Activated CD4-positive, alpha-beta memory T cell treated with anti-CD3 and anti-CD28 coated beads for 36 hours (primary cell): ENCODE measurements around the gene BRD3. TPM values are rescaled to one million over a fixed set of nuclear protein-coding genes. Genes with fewer than 3 reads are reported as not detected.

Experiments used
- CTCF ChIA-PET: fragments of 350-600 bp; sonication (Branson Sonifier 250); formaldehyde crosslinking; loops from one replicate; lab custom pipeline; 2021; ENCODE audit warnings: antibody characterized with exemption, inconsistent platforms; lab: Charles Lee
- POLR2A ChIA-PET: fragments of 350-600 bp; sonication (Branson Sonifier 250); formaldehyde crosslinking; loops from one replicate; lab custom pipeline; 2021; ENCODE audit warnings: antibody characterized with exemption; lab: Charles Lee
- DNase-seq: peaks from one replicate; pipeline ENCODE4 v3.0.0-alpha.2; 2020
- H3K27ac Mint-ChIP-seq: one replicate; pipeline ENCODE4 v1.8.0; 2021; ENCODE audit warnings: mixed read lengths
- H3K27me3 Mint-ChIP-seq: one replicate; pipeline ENCODE4 v1.8.0; 2021; ENCODE audit warnings: mixed read lengths
- H3K36me3 Mint-ChIP-seq: one replicate; pipeline ENCODE4 v1.8.0; 2021; ENCODE audit warnings: mixed read lengths
- H3K4me1 Mint-ChIP-seq: one replicate; pipeline ENCODE4 v1.8.0; 2021; ENCODE audit warnings: low read depth, mixed read lengths
- H3K4me3 Mint-ChIP-seq: one replicate; pipeline ENCODE4 v1.8.0; 2021; ENCODE audit warnings: mild to moderate bottlenecking, mixed read lengths
- H3K9me3 Mint-ChIP-seq: one replicate; pipeline ENCODE4 v1.8.0; 2021; ENCODE audit warnings: mixed read lengths
- intact Hi-C: fragments of 100-400 bp; cut with micrococcal nuclease; formaldehyde crosslinking; loops from one replicate; pipeline ENCODE4 v1.15.1; 2023
- total RNA-seq, 2 experiments: library from RNA; stranded (reverse); gene quantifications; one replicate each; pipeline ENCODE4 v1.2.3, GENCODE V29; 2021

The BRD3 gene
- total RNA-seq, 2 experiments from 2014 or later, result 29.2 to 30.0 TPM

DNA sequence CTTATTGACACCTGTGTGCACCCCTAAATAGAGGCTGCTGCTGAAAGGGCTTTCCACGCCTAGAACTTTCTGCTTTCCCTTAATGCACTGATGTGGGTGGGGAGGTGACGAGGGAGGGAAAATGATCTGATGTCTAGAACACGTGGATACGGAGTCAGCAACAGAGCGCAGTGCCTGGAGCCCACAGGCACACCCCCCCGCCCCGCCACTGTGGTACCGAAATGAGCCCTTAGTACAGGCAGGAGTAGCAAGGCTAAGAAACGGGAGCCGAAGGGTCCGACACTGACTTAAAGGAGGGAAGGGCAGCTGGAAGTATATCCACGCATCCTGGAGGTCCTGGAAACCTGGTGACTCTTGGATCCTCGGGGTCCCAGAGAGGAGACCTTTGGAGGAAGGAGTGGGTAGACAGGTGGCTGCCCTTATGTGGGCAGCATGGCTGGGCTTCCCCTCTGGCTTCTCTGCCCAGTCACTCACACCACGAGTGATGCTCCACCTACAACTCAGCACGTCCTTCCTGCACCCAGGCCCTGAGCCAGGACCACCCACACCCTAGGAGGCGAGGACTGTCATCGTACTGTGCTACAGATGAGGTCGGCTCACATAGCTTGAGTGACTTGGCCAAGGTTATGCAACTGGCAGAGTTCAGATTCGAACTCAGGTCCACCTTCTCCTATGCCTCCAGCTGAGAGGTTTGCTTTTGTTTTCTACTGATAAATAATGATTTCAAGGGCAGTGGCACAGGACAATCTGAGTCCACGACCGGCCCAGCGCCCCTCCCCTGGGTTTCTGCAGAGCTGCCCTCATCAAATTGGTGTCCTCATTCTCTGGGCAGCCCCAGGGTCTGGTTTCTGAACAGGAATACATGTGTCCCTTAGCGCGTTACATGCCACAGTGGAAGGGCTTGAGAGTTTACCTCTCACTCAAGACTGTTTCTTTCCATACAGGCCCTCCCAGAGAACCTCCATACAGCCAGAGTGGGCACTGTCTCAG lies 71.0 kb downstream of the BRD3 start:
- DNase-seq, result no peak
- H3K36me3 Mint-ChIP-seq, result no peaks in the 10 kb centered on the region
- CTCF ChIA-PET, result interaction anchor here (3.1 to 5.0 kb wide), 3 partner anchors 25 to 215 kb away, joined by 17 to 118 read pairs (median 107); no protein-coding TSS in a partner anchor
- POLR2A ChIA-PET, result no interaction called here
- intact Hi-C loops, result no loop called here
- H3K27ac Mint-ChIP-seq, result no peak overlapping the region
- peaks cover 3% of the 10 kb centered on the region for H3K27me3 Mint-ChIP-seq
- no peak overlapping the region for H3K4me3 Mint-ChIP-seq
- no peaks in the 10 kb centered on the region for H3K9me3 Mint-ChIP-seq
- peaks cover 1% of the 10 kb centered on the region for H3K4me1 Mint-ChIP-seq

DNA sequence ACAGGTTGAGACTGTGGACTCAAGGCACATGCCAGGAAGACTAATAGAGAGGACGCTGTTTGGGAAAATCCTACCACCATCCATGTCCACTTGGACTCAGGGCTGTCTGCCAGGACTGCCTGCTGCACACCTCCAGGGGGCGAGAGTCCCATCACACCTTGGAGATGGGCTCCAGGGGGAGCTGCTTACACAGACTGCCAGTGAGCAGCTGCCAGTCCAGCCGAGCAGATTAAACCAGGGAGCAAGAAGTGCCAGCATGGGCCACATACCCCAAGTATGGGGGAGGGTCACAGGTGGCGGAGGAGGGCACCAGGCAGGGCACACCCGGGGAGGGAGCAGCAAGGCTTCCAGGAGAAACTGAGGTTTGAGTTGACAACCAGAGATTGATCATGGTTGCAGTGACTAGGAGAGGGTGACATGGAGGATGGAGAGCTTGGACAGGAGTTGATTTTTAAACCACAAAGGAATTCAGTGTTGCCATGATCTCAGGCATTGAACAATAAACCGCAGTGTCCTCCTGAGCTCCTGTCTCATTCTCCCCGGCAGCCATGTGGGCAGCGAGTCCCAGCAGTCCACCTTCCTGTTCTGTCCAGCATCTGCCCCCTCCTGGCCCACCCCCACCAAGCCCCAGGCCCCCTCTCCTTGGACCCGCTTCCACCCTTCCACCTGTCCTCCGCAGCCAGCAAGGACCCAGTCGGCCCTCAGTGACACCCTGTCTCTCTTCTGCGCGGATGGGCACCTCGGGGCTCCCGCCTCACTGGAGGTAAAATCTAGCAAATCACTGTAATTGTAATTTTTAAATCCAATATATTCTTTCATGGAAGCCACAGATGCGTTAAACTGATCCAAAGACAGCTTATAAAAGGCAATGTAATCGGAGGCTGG lies 72.6 kb downstream of the BRD3 start:
- Mint-ChIP-seq H3K9me3 (no peaks in the 10 kb centered on the region), H3K27ac (no peak overlapping the region), H3K27me3 (peaks cover 10% of the 10 kb centered on the region), H3K36me3 (no peaks in the 10 kb centered on the region), H3K4me1 (peaks cover 1% of the 10 kb centered on the region), H3K4me3 (no peak overlapping the region)
- DNase-seq, result peak; percentile 31
- CTCF ChIA-PET, result interaction anchor here (0.9 to 5.0 kb wide), 16 partner anchors 10 to 464 kb away, joined by 3 to 118 read pairs (median 6); partner anchors contain the start of gene BRD3OS
- intact Hi-C loops, result no loop called here
- POLR2A ChIA-PET, result no interaction called here

DNA sequence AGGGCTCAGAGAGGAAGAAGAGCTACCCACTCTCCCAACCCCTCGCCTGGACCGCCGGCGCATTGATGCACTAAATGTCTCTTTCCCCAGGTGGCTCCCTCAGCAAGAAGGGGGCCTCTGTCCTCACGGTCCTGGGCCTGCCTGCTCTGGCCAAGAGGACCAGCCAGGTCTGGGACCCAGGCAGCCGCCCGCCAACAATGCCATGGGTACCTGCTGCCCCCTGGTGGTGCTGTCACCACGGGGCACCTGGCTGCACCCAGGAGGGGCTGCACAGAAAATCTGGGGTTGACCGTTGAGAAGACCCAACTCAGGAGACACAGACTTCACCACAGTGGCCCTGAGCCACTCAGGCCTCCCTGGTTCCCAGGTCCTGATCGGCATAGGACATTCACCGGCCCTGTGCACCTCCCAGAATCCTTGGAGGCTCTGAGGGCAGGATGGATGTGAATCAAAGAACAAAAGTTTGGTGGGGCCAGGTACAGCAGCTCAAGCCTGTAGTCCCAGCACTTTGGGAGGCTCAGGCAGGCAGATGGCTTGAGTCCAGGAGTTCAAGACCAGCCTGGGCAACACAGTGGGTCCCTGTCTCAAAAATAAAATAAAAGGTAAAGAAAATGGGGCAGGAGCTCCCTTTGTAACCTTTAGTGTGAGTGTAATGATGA lies 73.3 kb downstream of the BRD3 start:
- no peaks in the 10 kb centered on the region for H3K9me3 Mint-ChIP-seq
- intact Hi-C loops, result loop anchor here (1.0 to 5.0 kb wide), 3 partner anchors 73 to 212 kb away; partner anchors contain the start of gene BRD3
- H3K27me3 Mint-ChIP-seq, result peaks cover 12% of the 10 kb centered on the region
- peak; percentile 83 for DNase-seq
- H3K4me1 Mint-ChIP-seq, result peaks cover 1% of the 10 kb centered on the region
- ChIA-PET POLR2A (interaction anchor here (1.3 kb wide), 1 partner anchor 212 kb away, joined by 6 read pairs; no protein-coding TSS in a partner anchor), CTCF (interaction anchor here (0.9 to 5.0 kb wide), 24 partner anchors 10 to 464 kb away, joined by 3 to 118 read pairs (median 4); partner anchors contain the start of gene BRD3OS)
- peak overlapping the region; percentile 43 for H3K4me3 Mint-ChIP-seq
- no peaks in the 10 kb centered on the region for H3K36me3 Mint-ChIP-seq
- no peak overlapping the region for H3K27ac Mint-ChIP-seq

DNA sequence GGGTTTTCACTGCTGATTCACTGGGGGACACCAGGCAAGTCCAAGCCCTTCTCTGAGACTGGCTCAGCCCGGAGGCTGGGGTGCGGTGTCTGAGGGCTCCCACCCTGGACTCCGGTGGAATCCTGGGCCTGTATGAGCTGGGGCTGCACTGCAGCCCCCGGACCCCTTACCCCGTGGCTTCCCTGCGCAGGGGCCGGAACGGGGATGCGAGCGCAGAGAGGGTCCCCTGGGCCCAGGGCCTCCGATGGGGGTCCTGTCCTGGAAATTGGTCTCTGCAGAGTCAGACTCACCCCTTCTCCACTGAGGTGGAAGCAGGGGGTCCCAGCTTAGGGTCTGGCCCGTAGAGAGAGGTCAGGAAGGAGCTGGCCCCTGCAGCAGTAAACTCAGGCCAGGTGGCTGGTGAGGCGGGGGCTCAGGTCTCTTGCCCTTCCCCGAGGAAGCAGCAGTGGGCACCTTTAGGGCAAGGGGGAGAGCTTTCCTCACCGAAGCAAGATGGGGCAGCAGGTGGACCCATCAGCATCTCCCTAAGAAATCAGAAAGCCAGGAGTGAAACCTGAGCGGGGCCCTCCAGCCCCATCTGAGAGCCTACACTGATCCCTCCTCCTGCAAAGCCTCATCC lies 74.1 kb downstream of the BRD3 start:
- peak overlapping the region; percentile 69 for H3K4me3 Mint-ChIP-seq
- no peaks in the 10 kb centered on the region for H3K36me3 Mint-ChIP-seq
- intact Hi-C loops, result loop anchor here (1.0 to 5.0 kb wide), 3 partner anchors 74 to 211 kb away; partner anchors contain the start of gene BRD3
- DNase-seq, result no peak
- H3K27ac Mint-ChIP-seq, result no peak overlapping the region
- no peaks in the 10 kb centered on the region for H3K9me3 Mint-ChIP-seq
- ChIA-PET CTCF (interaction anchor here (0.5 to 5.0 kb wide), 24 partner anchors 10 to 461 kb away, joined by 3 to 118 read pairs (median 4); partner anchors contain the start of gene BRD3OS), POLR2A (interaction anchor here (1.3 kb wide), 1 partner anchor 211 kb away, joined by 6 read pairs; no protein-coding TSS in a partner anchor)
- H3K4me1 Mint-ChIP-seq, result peaks cover 1% of the 10 kb centered on the region
- peaks cover 12% of the 10 kb centered on the region for H3K27me3 Mint-ChIP-seq

DNA sequence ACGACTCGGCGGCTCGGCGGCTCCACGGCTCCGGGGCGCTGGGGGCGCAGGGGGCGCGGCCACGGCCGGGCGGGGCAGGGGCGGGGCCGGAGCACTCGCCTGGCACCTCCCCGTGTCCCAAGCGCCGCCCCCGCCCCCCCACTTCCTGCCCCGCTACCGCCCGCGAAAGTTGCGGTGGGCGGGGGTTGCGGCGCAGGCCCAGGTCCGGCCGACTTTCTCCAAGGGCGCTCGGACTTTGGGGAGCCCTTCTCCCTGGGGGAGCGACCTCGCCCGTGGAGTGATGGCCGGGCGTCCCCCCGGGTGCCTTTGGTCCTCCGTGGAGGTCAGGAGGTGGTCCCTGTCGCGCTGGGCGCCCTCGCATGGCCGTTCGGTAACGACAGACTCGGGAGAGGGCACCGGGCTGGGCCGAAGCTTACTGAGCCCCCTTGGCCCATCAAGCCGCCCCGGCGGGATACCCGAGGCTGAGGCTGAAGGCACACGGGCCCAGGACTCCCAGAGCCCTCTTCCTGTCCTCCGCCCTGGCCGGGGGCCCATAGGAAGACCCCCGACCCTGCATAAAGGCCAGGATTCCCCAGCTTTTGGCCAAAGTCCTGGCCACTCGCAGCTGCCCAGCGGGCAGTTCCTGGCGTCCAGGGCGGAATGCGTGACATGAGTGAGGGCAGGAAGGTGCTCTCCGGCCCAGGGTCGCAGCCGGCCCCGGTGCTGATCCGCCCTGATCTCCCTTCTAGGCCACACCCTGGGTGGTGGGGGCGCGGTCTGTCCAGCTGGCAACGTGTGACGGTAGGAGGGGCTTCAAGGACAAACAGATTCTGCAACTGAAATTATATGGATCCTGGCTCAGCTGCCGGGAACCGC lies 74.8 kb downstream of the BRD3 start:
- Mint-ChIP-seq H3K4me1 (peaks cover 1% of the 10 kb centered on the region), H3K27ac (no peak overlapping the region), H3K27me3 (peaks cover 12% of the 10 kb centered on the region), H3K36me3 (no peaks in the 10 kb centered on the region), H3K4me3 (peak overlapping the region; percentile 69), H3K9me3 (no peaks in the 10 kb centered on the region)
- ChIA-PET POLR2A (interaction anchor here (1.3 kb wide), 1 partner anchor 211 kb away, joined by 6 read pairs; no protein-coding TSS in a partner anchor), CTCF (interaction anchor here (0.7 to 5.0 kb wide), 20 partner anchors 9 to 461 kb away, joined by 3 to 118 read pairs (median 4); partner anchors contain the start of gene BRD3OS)
- DNase-seq, result peak; percentile 78
- intact Hi-C loops, result loop anchor here (5.0 kb wide), 1 partner anchor 74 kb away; the partner anchor contains the start of gene BRD3

DNA sequence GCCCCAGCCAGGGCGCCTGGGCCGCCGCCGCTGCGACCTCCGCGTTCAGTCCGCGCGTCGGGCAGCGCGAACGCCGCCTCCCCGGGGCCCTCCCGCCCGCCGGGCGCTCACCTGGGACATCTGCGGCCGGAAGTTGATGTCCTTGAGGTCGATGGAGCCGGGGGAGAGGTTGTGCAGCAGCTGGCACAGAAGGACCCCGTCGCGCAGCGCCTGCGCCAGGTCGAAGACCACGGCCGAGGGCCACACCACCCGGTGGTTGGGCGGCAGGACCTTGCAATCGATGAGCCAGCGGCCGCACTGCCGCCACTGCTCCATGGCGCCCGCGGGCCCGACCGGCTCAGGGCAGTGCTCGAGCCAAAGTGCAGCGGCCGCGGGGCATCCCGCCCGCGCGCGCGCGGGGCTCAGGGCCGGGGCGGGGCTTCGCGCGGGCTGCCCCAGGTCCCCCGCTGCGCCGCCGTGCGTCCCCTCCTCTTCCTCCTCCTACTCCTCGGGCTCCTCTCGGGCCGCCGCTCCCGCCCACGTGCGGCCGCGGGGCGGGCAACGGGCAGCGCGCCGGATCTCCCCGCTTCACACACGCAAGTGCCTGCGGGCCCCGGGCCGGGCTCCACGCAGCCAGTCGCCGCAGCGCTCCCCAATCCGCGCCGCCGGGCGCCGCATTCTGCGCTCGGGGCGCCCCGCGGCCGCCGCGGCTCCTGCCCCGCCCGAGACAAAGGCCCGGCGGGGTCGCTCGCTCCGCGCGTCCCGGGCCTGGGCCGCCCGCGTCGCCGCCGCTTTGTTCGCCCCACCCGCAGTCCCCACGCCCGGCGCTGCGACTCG lies 75.7 kb downstream of the BRD3 start, which contains the start of gene VAV2:
Gene VAV2, minus strand, starts transcription at position 361 of the 816 bp plus-strand sequence. Its CDS starts 46 bp downstream, at position 315.
- Mint-ChIP-seq H3K4me1 (peaks cover 1% of the 10 kb centered on the region), H3K9me3 (no peaks in the 10 kb centered on the region), H3K27ac (no peak within 1 kb of the TSS), H3K4me3 (peak within 1 kb of the TSS; percentile 69), H3K27me3 (peaks cover 12% of the 10 kb centered on the region), H3K36me3 (no peaks in the 10 kb centered on the region)
- ChIA-PET POLR2A (no interaction called here), CTCF (interaction anchor here (0.8 to 5.0 kb wide), 6 partner anchors 31 to 214 kb away, joined by 3 to 118 read pairs (median 9); no protein-coding TSS in a partner anchor)
- intact Hi-C loops, result loop anchor here (5.0 kb wide), 1 partner anchor 75 kb away; the partner anchor contains the start of gene BRD3
- DNase-seq, result peak; percentile 52

DNA sequence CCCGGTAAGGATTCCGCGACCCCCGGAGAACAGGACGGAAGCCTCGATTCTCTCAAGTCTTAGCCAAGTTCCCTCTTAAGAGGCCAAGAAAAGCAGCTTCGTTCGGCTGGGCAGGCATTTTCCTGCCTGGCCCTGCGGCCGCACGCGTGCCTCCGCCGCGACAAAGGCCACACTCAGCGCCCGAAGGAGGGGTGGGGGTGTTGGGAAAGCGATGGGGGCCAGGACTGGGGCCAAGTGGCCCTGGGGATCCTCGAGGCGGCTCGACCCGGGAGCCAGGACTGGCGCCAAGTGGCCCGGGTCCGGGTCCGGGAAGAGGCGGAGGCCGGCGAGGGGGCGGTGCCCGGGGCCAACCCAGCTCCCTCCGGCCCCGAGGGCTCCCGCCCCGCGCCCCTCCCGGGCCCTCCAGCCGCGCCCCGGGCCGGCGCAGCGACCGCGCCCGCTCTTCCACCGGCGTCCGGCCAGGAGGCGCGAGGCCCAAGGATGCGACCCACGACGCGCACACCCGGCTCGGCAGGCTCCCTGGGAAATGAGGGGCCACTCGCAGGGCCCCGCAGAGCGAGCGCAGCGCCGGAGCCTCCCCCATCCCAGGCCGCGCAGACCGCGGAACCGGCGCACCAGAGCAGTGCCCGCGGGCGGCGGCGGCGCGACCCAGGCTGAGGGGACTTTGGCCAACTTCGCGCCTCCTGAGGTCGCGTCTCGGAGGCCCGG lies 76.5 kb downstream of the BRD3 start:
- no peak overlapping the region for H3K27ac Mint-ChIP-seq
- ChIA-PET CTCF (interaction anchor here (1.2 kb wide), 1 partner anchor 210 kb away, joined by 4 read pairs; no protein-coding TSS in a partner anchor), POLR2A (no interaction called here)
- H3K36me3 Mint-ChIP-seq, result no peaks in the 10 kb centered on the region
- no peak for DNase-seq
- H3K27me3 Mint-ChIP-seq, result peaks cover 12% of the 10 kb centered on the region
- intact Hi-C loops, result loop anchor here (5.0 kb wide), 1 partner anchor 76 kb away; the partner anchor contains the start of gene BRD3
- peaks cover 1% of the 10 kb centered on the region for H3K4me1 Mint-ChIP-seq
- peak overlapping the region; percentile 51 for H3K4me3 Mint-ChIP-seq
- H3K9me3 Mint-ChIP-seq, result no peaks in the 10 kb centered on the region

DNA sequence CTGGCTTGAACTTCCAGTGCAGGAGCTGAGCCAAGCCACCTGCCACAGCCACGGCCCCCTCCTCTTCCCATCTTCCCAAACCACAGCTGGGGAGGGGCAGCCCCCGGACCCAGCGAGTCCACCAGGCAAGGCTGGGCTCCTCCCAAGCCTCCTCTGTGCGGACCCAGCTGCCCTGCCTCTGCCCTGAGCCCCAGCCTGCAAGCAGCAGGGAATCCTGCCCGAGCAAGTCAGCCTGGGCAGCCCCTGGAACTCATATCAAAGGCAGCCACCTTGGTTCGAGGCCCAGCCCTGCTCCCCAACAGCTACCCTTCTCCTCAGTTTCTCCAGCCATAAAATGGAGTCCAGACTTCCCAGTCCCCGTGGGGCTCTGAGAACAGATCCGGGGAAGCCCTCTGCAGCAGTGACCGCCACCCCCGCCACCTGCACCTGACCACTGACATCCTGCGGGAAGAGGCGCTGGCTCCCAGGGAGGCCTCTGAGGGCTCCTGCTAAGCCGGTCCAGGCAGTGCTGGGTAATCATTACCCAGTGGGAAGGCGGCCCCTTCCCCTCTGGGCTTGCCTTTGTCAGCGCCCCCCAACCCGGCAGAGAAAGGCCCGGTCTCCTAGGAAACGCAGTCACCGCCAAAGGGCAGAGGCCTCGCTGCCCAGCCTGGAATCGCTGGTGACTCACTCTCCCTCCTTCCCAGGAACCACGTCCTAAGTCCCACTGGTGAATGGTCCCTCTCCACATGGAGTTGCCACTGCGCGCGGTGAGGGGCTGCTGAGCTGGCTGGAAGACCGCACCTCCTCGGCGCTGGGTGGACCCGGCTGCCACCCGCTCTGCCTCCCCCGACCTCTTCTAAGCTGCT lies 77.2 kb downstream of the BRD3 start:
- H3K4me3 Mint-ChIP-seq, result peak overlapping the region; percentile 51
- H3K4me1 Mint-ChIP-seq, result peaks cover 1% of the 10 kb centered on the region
- no peak overlapping the region for H3K27ac Mint-ChIP-seq
- no peak for DNase-seq
- H3K36me3 Mint-ChIP-seq, result no peaks in the 10 kb centered on the region
- POLR2A ChIA-PET, result no interaction called here
- intact Hi-C loops, result loop anchor here (5.0 kb wide), 1 partner anchor 77 kb away; the partner anchor contains the start of gene BRD3
- H3K9me3 Mint-ChIP-seq, result no peaks in the 10 kb centered on the region
- peaks cover 12% of the 10 kb centered on the region for H3K27me3 Mint-ChIP-seq
- CTCF ChIA-PET, result interaction anchor here (1.2 kb wide), 1 partner anchor 209 kb away, joined by 4 read pairs; no protein-coding TSS in a partner anchor
